GM23338 (cell line): ENCODE data around the gene RPUSD1.

Experiments
- CTCF ChIP-seq, 2 experiments: fragments of 200-600 bp in 1 of 2; sonication (generic) in 1 of 2; conservative IDR thresholded peaks; 2 replicates each; pipeline versions ENCODE4 v1.5.1 to v1.6.1; 2016 to 2017; ENCODE audit warnings: antibody characterized with exemption in 2 of 2, low read depth in 2 of 2, mild to moderate bottlenecking in 2 of 2, moderate library complexity in 1 of 2
- ETS1 ChIP-seq: IDR thresholded peaks from 2 replicates; pipeline ENCODE4 v1.6.1; 2016; ENCODE audit warnings: antibody characterized with exemption
- EZH2 ChIP-seq: fragments of 200-600 bp; sonication (generic); IDR thresholded peaks from one replicate; pipeline ENCODE4 v1.8.0; 2017; ENCODE audit warnings: antibody characterized with exemption, mild to moderate bottlenecking, low read depth; ENCODE audit not compliant: unreplicated experiment
- JUNB ChIP-seq: IDR thresholded peaks from one replicate; pipeline ENCODE4 v1.6.1; 2016; ENCODE audit warnings: antibody characterized with exemption; ENCODE audit not compliant: unreplicated experiment
- POLR2AphosphoS5 ChIP-seq: IDR thresholded peaks from 2 replicates; pipeline ENCODE4 v1.6.1; 2016; ENCODE audit warnings: antibody characterized with exemption, low read depth

GRCh38 chr16:802914-803753 is 15.0 kb upstream of the RPUSD1 start:
- TF ChIP-seq CTCF (conservative IDR thresholded peaks at IDR 0.05; ENCODE audit: low read depth in 2 of 2) (no peak), EZH2 (no peak), POLR2AphosphoS5 (no peak), JUNB (no peak), ETS1 (no peak)
